Measurements from ENCODE around the gene SLC19A1.

SLC19A1 gene

GRCh38 chr21:45449658-45450422 lies 92.4 kb downstream of the SLC19A1 start:
- no peak for DNase-seq

GRCh38 chr21:45448810-45449657 lies 93.2 kb downstream of the SLC19A1 start:
- DNase-seq = no peak

DNA sequence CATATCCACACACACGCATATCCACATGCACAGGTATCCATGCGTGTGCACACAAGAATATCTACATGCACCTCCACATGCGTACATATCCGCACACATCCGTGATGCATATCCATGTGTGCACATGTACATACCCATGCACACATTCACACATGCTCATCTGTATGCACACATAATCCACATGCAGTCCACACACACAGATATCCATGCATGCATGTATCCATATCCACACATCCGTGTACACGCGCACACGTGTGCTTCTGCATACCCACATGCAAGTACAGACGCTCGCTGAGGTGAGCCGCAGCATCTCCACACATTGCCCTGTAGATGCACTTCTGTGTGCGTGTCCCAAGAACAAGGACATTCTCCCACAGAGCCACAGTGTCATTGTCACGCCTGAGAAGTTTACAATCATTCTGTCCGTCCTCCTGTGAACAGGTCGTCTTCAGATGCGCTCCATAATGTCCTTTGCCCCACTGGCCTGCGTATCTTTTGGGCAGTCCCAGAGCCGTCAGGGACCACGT lies 93.9 kb downstream of the SLC19A1 start:
- DNase-seq = no peak
